Measurements from ENCODE around the gene ATF7IP2. TPM values are rescaled to one million over a fixed set of nuclear protein-coding genes. Genes with fewer than 3 reads are reported as not detected.
"Not testable (repeated sequence)": the region's sequence is repeated elsewhere in the genome, so short reads cannot be mapped to it uniquely, and the experiment has no call there.

The ATF7IP2 gene
- total and polyA plus RNA-seq, 2 experiments from 2014 or later = 1.1 to 1.3 TPM

GRCh38 chr16:10500582-10500981 lies 114.7 kb downstream of the ATF7IP2 start:
- in situ Hi-C loops (cut with MboI) = no loop called here
- Histone ChIP-seq H3K27ac (no peak overlapping the region), H3K4me2 (ENCODE audit: unreplicated experiment) (no peak overlapping the region), H3K27me3 (replicated peaks; ENCODE audit: insufficient read depth) (no peaks in the 10 kb centered on the region), H3K9ac (no peak overlapping the region), H3K79me2 (ENCODE audit: insufficient read depth) (no peaks in the 10 kb centered on the region), H2AFZ (no peak overlapping the region), H3K9me3 (ENCODE audit: low read depth) (no peaks in the 10 kb centered on the region), H3K4me1 (ENCODE audit: insufficient read depth) (no peaks in the 10 kb centered on the region), H3K36me3 (ENCODE audit: low read depth) (no peaks in the 10 kb centered on the region), H3F3A (ENCODE audit: insufficient read depth) (no peaks in the 10 kb centered on the region), H3K4me3 (no peak overlapping the region), H4K20me1 (ENCODE audit: insufficient read depth) (no peaks in the 10 kb centered on the region), H3K9me2 (ENCODE audit: insufficient read depth) (no peaks in the 10 kb centered on the region)
- TF ChIP-seq EZH2 (IDR thresholded peaks at IDR 0.05; ENCODE audit: insufficient read depth, poor library complexity, severe bottlenecking) = no peak
- no peak for TF ChIP-seq EZH2phosphoT487 (IDR thresholded peaks at IDR 0.05; ENCODE audit: insufficient read depth, low read depth)
- no peak for DNase-seq
- WGBS, 2 experiments (ENCODE audit: low coverage in 1 of 2, low lambda C conversion rate in 2 of 2, missing lambda C conversion rate in 2 of 2) = 97 to 100% methylated on average over 3 of the region's 3 CpGs

GRCh38 chr16:10501016-10501607 lies 115.3 kb downstream of the ATF7IP2 start:
- Histone ChIP-seq H2AFZ (no peak overlapping the region), H3K9me3 (ENCODE audit: low read depth) (no peaks in the 10 kb centered on the region), H3K9ac (no peak overlapping the region), H3K9me2 (ENCODE audit: insufficient read depth) (no peaks in the 10 kb centered on the region), H3K79me2 (ENCODE audit: insufficient read depth) (no peaks in the 10 kb centered on the region), H3K27me3 (replicated peaks; ENCODE audit: insufficient read depth) (no peaks in the 10 kb centered on the region), H4K20me1 (ENCODE audit: insufficient read depth) (no peaks in the 10 kb centered on the region), H3K4me3 (no peak overlapping the region), H3K36me3 (ENCODE audit: low read depth) (no peaks in the 10 kb centered on the region), H3K4me2 (ENCODE audit: unreplicated experiment) (no peak overlapping the region), H3K4me1 (ENCODE audit: insufficient read depth) (no peaks in the 10 kb centered on the region), H3K27ac (no peak overlapping the region), H3F3A (ENCODE audit: insufficient read depth) (no peaks in the 10 kb centered on the region)
- WGBS, 2 experiments (ENCODE audit: low coverage in 1 of 2, low lambda C conversion rate in 2 of 2, missing lambda C conversion rate in 2 of 2) = 93 to 100% methylated on average over 2 of the region's 2 CpGs
- in situ Hi-C loops (cut with MboI) = no loop called here
- TF ChIP-seq EZH2 (IDR thresholded peaks at IDR 0.05; ENCODE audit: insufficient read depth, poor library complexity, severe bottlenecking) (no peak), EZH2phosphoT487 (IDR thresholded peaks at IDR 0.05; ENCODE audit: insufficient read depth, low read depth) (no peak)
- DNase-seq = no peak

DNA sequence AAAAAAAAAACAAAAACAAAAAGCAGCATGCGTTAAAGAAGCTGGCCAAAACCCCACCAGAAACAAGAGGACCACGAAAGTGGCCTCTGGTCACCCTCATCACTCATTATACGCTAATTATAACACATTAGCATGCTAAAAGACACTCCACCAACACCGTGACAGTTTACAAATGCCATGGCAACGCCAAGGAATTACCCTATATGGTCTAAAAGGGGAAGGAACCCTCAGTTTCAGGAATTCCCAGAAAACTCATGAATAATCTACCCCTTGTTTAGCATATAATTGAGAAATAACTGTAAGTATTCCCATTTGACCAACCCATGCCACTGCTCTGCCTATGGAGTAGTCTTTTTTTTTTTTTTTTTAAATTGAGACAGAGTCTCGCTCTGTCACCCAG lies 116.9 kb downstream of the ATF7IP2 start:
- no peak overlapping the region for H3K4me2 ChIP-seq (ENCODE audit: unreplicated experiment)
- H3K9me3 ChIP-seq (ENCODE audit: low read depth) = no peaks in the 10 kb centered on the region
- no peaks in the 10 kb centered on the region for H3K79me2 ChIP-seq (ENCODE audit: insufficient read depth)
- H3F3A ChIP-seq (ENCODE audit: insufficient read depth) = no peaks in the 10 kb centered on the region
- DNase-seq = no peak
- TF ChIP-seq EZH2phosphoT487 (IDR thresholded peaks at IDR 0.05; ENCODE audit: insufficient read depth, low read depth) (no peak), EZH2 (IDR thresholded peaks at IDR 0.05; ENCODE audit: insufficient read depth, poor library complexity, severe bottlenecking) (no peak)
- no peak overlapping the region for H3K9ac ChIP-seq
- no peak overlapping the region for H3K4me3 ChIP-seq
- no peak overlapping the region for H2AFZ ChIP-seq
- in situ Hi-C loops (cut with MboI) = no loop called here
- no peaks in the 10 kb centered on the region for H3K4me1 ChIP-seq (ENCODE audit: insufficient read depth)
- no peaks in the 10 kb centered on the region for H4K20me1 ChIP-seq (ENCODE audit: insufficient read depth)
- no peaks in the 10 kb centered on the region for H3K36me3 ChIP-seq (ENCODE audit: low read depth)
- H3K27me3 ChIP-seq (replicated peaks; ENCODE audit: insufficient read depth) = no peaks in the 10 kb centered on the region
- H3K9me2 ChIP-seq (ENCODE audit: insufficient read depth) = no peaks in the 10 kb centered on the region
- no peak overlapping the region for H3K27ac ChIP-seq
- 94 to 98% methylated on average over 6 of the region's 6 CpGs for whole genome bisulfite sequencing, 2 experiments (ENCODE audit: low coverage in 1 of 2, low lambda C conversion rate in 2 of 2, missing lambda C conversion rate in 2 of 2)

- Histone ChIP-seq H3F3A (ENCODE audit: insufficient read depth) (no peaks in the 10 kb centered on the region), H3K9me3 (ENCODE audit: low read depth) (no peaks in the 10 kb centered on the region), H3K9ac (no peak overlapping the region), H4K20me1 (ENCODE audit: insufficient read depth) (no peaks in the 10 kb centered on the region), H3K36me3 (ENCODE audit: low read depth) (no peaks in the 10 kb centered on the region), H3K27ac (no peak overlapping the region), H3K4me1 (ENCODE audit: insufficient read depth) (no peaks in the 10 kb centered on the region), H3K4me3 (no peak overlapping the region), H3K4me2 (ENCODE audit: unreplicated experiment) (no peak overlapping the region), H3K27me3 (replicated peaks; ENCODE audit: insufficient read depth) (no peaks in the 10 kb centered on the region), H3K79me2 (ENCODE audit: insufficient read depth) (no peaks in the 10 kb centered on the region), H3K9me2 (ENCODE audit: insufficient read depth) (no peaks in the 10 kb centered on the region), H2AFZ (no peak overlapping the region)
- TF ChIP-seq EZH2phosphoT487 (IDR thresholded peaks at IDR 0.05; ENCODE audit: insufficient read depth, low read depth) = no peak
- DNase-seq = no peak
- 96 to 100% methylated on average over 2 of the region's 2 CpGs for WGBS, 2 experiments (ENCODE audit: low coverage in 1 of 2, low lambda C conversion rate in 2 of 2, missing lambda C conversion rate in 2 of 2)
- in situ Hi-C loops (cut with MboI) = no loop called here
Measured at GRCh38 chr16:10504404-10504885, 118.6 kb downstream of the ATF7IP2 start.

DNA sequence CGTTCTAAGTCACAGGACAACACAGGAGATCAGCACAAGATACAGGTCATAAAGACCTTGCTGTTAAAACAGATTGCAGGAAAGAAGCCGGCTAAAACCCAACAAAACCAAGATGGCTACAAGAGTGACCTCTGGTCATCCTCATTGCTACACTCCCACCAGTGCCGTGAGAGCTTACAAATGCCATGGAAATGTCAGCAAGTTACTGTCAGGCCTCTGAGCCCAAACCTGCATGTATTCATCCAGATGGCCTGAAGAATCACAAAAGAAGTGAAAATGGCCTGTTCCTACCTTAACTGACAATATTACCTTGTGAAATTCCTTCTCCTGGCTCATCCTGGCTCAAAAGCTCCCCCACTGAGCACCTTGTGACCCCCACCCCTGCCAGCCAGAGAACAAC lies 119.4 kb downstream of the ATF7IP2 start:
- H3F3A ChIP-seq (ENCODE audit: insufficient read depth); in situ Hi-C loops (cut with MboI); H3K27ac ChIP-seq; H3K9ac ChIP-seq; H3K79me2 ChIP-seq (ENCODE audit: insufficient read depth); H4K20me1 ChIP-seq (ENCODE audit: insufficient read depth); H3K4me3 ChIP-seq; H3K4me1 ChIP-seq (ENCODE audit: insufficient read depth); H3K36me3 ChIP-seq (ENCODE audit: low read depth); H3K9me3 ChIP-seq (ENCODE audit: low read depth); H3K27me3 ChIP-seq (replicated peaks; ENCODE audit: insufficient read depth); DNase-seq; H3K4me2 ChIP-seq (ENCODE audit: unreplicated experiment); H2AFZ ChIP-seq; H3K9me2 ChIP-seq (ENCODE audit: insufficient read depth): not testable (repeated sequence)
- WGBS, 2 experiments (ENCODE audit: low coverage in 1 of 2, low lambda C conversion rate in 2 of 2, missing lambda C conversion rate in 2 of 2) = 78% methylated on average over 3 of the region's 3 CpGs

Data from GM23248 (cell line).